HCT116 (cell line): ENCODE measurements around the gene PCYT1A.

Source experiments
- CTCF ChIP-seq, 3 experiments: fragments of 200-600 bp in 1 of 3; sonication (generic) in 1 of 3; IDR thresholded peaks in 2 of 3; conservative IDR thresholded peaks in 1 of 3; 2 replicates each; pipeline ENCODE4 v1.5.1; 2012 to 2017; ENCODE audit warnings: low read depth in 2 of 3, low read length in 2 of 3, antibody characterized with exemption in 1 of 3, borderline replicate concordance in 1 of 3, control low read depth in 1 of 3, mild to moderate bottlenecking in 1 of 3, mixed read lengths in 1 of 3, mixed run types in 1 of 3, moderate library complexity in 1 of 3; ENCODE audit not compliant: insufficient read depth in 1 of 3
- EGR1 ChIP-seq: IDR thresholded peaks from 2 replicates; pipeline ENCODE4 v1.6.1; 2012; ENCODE audit warnings: low read depth
- EZH2 ChIP-seq: fragments of 200-600 bp; sonication (generic); IDR thresholded peaks from 2 replicates; pipeline ENCODE4 v1.6.1; 2017; ENCODE audit warnings: antibody characterized with exemption, mixed run types
- MAX ChIP-seq: IDR thresholded peaks from 2 replicates; pipeline ENCODE4 v1.6.1; 2012
- POLR2A ChIP-seq: IDR thresholded peaks from 2 replicates; pipeline ENCODE4 v1.7.0; 2011; ENCODE audit warnings: borderline replicate concordance; ENCODE audit not compliant: insufficient read depth, insufficient read length; ENCODE audit errors: extremely low read depth
- POLR2AphosphoS5 ChIP-seq: IDR thresholded peaks from 2 replicates; pipeline ENCODE4 v1.6.1; 2011; ENCODE audit warnings: mild to moderate bottlenecking, low read depth, low read length, moderate library complexity
- SRF ChIP-seq: IDR thresholded peaks from 2 replicates; pipeline ENCODE4 v1.6.1; 2012; ENCODE audit warnings: low read depth
- ZBTB33 ChIP-seq: IDR thresholded peaks from 2 replicates; pipeline ENCODE4 v1.6.1; 2011; ENCODE audit warnings: mild to moderate bottlenecking, low read length, moderate library complexity; ENCODE audit not compliant: insufficient replicate concordance; ENCODE audit errors: extremely low read depth
- ZFX ChIP-seq: fragments of 450-650 bp; IDR thresholded peaks from 2 replicates; pipeline ENCODE4 v1.6.1; 2017

GRCh38 chr3:196189566-196190347 lies 97.8 kb downstream of the PCYT1A start:
- TF ChIP-seq CTCF (IDR thresholded peaks at IDR 0.05 in 2 of 3, conservative IDR thresholded peaks at IDR 0.05 in 1 of 3; ENCODE audit: borderline replicate concordance in 1 of 3, insufficient read depth in 1 of 3, low read depth in 2 of 3, low read length in 2 of 3), result no peak
- no peak for TF ChIP-seq EZH2
- no peak for TF ChIP-seq ZBTB33
- no peak for TF ChIP-seq SRF
- no peak for TF ChIP-seq ZFX
- no peak for TF ChIP-seq POLR2AphosphoS5
- no peak for TF ChIP-seq POLR2A
- no peak for TF ChIP-seq EGR1
- TF ChIP-seq MAX, result no peak
